ENCODE data around the gene KLK6. TPM values are rescaled to one million over a fixed set of nuclear protein-coding genes. Genes with fewer than 3 reads are reported as not detected.

Gene KLK6
- total and polyA plus RNA-seq, 5 donors from 2014 or later, result not detected

DNA sequence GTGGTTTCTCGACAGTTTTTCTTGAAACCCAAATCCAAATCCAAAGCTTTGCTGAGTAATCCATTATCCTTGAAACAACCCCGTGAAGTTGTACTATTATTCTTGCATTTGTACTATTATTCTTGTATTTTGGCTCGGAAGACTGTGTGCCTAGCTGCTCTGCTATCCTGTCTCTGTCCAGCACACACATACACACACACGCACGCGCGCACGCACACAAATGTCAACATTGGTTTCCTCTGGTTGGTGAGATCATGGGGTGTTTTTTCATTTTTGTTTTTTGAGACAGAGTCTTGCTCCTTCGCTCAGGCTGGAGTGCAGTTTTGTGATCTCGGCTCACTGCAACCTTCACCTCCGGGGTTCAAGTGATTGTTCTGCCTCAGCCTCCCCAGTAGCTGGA is 43.2 kb downstream of the KLK6 start:
- H3K4me1 ChIP-seq (ENCODE audit: control insufficient read depth, insufficient read depth, low read length, poor library complexity, severe bottlenecking), result peaks cover 6% of the 10 kb centered on the region
- H3K27ac ChIP-seq (ENCODE audit: insufficient read depth, low read length, poor library complexity, severe bottlenecking), result no peak overlapping the region
- no peaks in the 10 kb centered on the region for H3K36me3 ChIP-seq (ENCODE audit: control insufficient read depth, insufficient read depth, low read length)
- Mint-ChIP-seq H3K27me3 (peaks cover 26% of the 10 kb centered on the region), H3K9me3 (peaks cover 0 to 3% (median 0%) of the 10 kb centered on the region in 7 donors), H3K4me3 (no peak overlapping the region), H3K27ac (no peak overlapping the region), H3K36me3 (no peaks in the 10 kb centered on the region), H3K4me1 (peaks cover 0 to 11% (median 7%) of the 10 kb centered on the region in 4 donors)
- H3K4me3 ChIP-seq (ENCODE audit: low read depth, low read length), result no peak overlapping the region
- no peaks in the 10 kb centered on the region for H3K27me3 ChIP-seq (ENCODE audit: control insufficient read depth, insufficient read depth, low read length)
- ATAC-seq (ENCODE audit: low read depth in 2 of 2) (no peak), DNase-seq (no peak)
- H3K9me3 ChIP-seq (ENCODE audit: control insufficient read depth in 2 of 2, low read length in 2 of 2), result no peaks in the 10 kb centered on the region

DNA sequence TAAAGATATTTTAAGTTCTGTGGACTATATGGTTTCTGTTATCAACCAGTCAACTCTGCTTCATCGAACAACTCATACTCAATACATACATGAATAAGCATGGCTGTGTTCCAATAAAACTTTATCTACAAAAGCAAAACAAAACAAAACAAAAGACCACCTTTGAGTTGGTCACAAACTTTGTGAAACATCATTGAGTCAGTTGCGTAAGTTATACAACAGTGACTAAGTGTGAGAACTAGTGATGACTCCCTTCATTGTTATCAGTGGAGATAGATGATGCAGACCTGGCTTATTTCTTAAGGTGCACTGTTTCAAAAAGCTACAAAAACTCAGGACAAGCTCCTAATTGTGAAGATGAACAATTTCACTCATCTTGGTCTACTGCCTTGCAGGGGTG is 43.7 kb downstream of the KLK6 start:
- Histone ChIP-seq H3K27me3 (ENCODE audit: control insufficient read depth, insufficient read depth, low read length) (no peaks in the 10 kb centered on the region), H3K27ac (ENCODE audit: insufficient read depth, low read length, poor library complexity, severe bottlenecking) (no peak overlapping the region), H3K4me3 (ENCODE audit: low read depth, low read length) (no peak overlapping the region), H3K4me1 (ENCODE audit: control insufficient read depth, insufficient read depth, low read length, poor library complexity, severe bottlenecking) (peaks cover 6% of the 10 kb centered on the region), H3K9me3 (ENCODE audit: control insufficient read depth in 2 of 2, low read length in 2 of 2) (no peaks in the 10 kb centered on the region), H3K36me3 (ENCODE audit: control insufficient read depth, insufficient read depth, low read length) (no peaks in the 10 kb centered on the region)
- DNase-seq, result no peak
- no peaks in the 10 kb centered on the region for H3K36me3 Mint-ChIP-seq
- peaks cover 0 to 11% (median 7%) of the 10 kb centered on the region in 4 donors for H3K4me1 Mint-ChIP-seq
- no peak overlapping the region for H3K27ac Mint-ChIP-seq
- peaks cover 25% of the 10 kb centered on the region for H3K27me3 Mint-ChIP-seq
- no peak overlapping the region for H3K4me3 Mint-ChIP-seq
- ATAC-seq (ENCODE audit: low read depth in 2 of 2), result no peak
- H3K9me3 Mint-ChIP-seq, result peaks cover 0 to 3% (median 0%) of the 10 kb centered on the region in 7 donors

DNA sequence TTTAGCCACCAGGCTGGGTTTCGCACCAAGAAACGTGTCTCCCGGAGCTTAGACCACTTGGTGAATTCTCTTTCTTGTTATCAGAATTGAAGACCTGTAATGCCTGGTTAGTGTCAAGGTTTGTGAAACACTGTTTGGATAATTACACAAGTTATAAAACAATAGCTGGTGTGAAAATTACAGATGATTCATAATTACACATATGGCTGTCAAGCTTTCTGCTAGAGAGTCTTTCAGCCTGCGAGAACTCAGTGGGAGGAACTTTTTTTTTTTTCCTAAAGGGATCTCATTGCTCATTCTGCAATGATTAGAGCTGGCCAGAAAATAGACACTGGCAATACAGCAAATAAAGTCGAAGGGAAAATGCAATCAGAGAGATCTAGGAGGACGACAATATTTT is 44.8 kb downstream of the KLK6 start:
- H3K36me3 ChIP-seq (ENCODE audit: control insufficient read depth, insufficient read depth, low read length), result no peaks in the 10 kb centered on the region
- no peak overlapping the region for H3K27ac ChIP-seq (ENCODE audit: insufficient read depth, low read length, poor library complexity, severe bottlenecking)
- peaks cover 6% of the 10 kb centered on the region for H3K4me1 ChIP-seq (ENCODE audit: control insufficient read depth, insufficient read depth, low read length, poor library complexity, severe bottlenecking)
- Mint-ChIP-seq H3K27ac (no peak overlapping the region), H3K27me3 (peaks cover 19% of the 10 kb centered on the region), H3K4me3 (no peak overlapping the region), H3K9me3 (peaks cover 0 to 3% (median 0%) of the 10 kb centered on the region in 7 donors), H3K4me1 (peaks cover 0 to 9% (median 6%) of the 10 kb centered on the region in 4 donors), H3K36me3 (no peaks in the 10 kb centered on the region)
- no peaks in the 10 kb centered on the region for H3K27me3 ChIP-seq (ENCODE audit: control insufficient read depth, insufficient read depth, low read length)
- DNase-seq (no peak), ATAC-seq (ENCODE audit: low read depth in 2 of 2) (no peak)
- no peaks in the 10 kb centered on the region for H3K9me3 ChIP-seq (ENCODE audit: control insufficient read depth in 2 of 2, low read length in 2 of 2)
- no peak overlapping the region for H3K4me3 ChIP-seq (ENCODE audit: low read depth, low read length)

DNA sequence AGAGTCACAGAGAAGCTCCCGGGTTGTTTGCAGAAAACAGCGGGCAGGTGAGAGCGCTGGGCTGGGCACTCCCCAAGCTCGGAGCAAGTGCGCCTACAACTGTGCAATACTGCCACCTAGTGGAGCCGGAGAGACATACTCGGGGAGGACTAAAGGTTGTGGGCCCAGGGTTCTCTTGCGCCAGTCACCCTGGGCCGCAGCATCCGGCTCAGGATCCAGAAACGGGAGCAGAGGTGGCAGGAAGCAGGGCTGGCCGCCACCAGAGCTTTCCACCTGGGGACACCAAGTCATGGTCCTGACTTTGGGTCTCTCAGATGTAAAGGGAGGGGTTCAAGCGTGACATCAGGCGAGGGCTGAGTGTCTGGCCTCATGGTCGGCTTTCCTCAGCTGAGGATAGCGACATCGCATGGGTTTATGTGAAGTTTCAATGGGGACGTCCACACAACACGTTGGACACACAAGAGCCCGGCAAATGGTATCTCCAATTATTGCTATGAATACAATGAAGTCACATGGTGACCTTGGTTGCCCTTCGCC is 47.0 kb downstream of the KLK6 start:
- H3K36me3 Mint-ChIP-seq, result no peaks in the 10 kb centered on the region
- no peaks in the 10 kb centered on the region for H3K9me3 ChIP-seq (ENCODE audit: control insufficient read depth in 2 of 2, low read length in 2 of 2)
- H3K4me1 ChIP-seq (ENCODE audit: control insufficient read depth, insufficient read depth, low read length, poor library complexity, severe bottlenecking), result peaks cover 6% of the 10 kb centered on the region
- H3K27ac Mint-ChIP-seq, result no peak overlapping the region
- H3K4me1 Mint-ChIP-seq, result peaks cover 0 to 9% (median 6%) of the 10 kb centered on the region in 4 donors
- DNase-seq, result peak; percentile 53 to 82 (median 67)
- ATAC-seq (ENCODE audit: low read depth in 2 of 2), result peak; percentile 69 to 84
- peaks cover 24% of the 10 kb centered on the region for H3K27me3 Mint-ChIP-seq
- no peaks in the 10 kb centered on the region for H3K36me3 ChIP-seq (ENCODE audit: control insufficient read depth, insufficient read depth, low read length)
- no peak overlapping the region for H3K4me3 ChIP-seq (ENCODE audit: low read depth, low read length)
- no peak overlapping the region for H3K4me3 Mint-ChIP-seq
- H3K27ac ChIP-seq (ENCODE audit: insufficient read depth, low read length, poor library complexity, severe bottlenecking), result no peak overlapping the region
- peaks cover 0 to 4% (median 0%) of the 10 kb centered on the region in 7 donors for H3K9me3 Mint-ChIP-seq
- no peaks in the 10 kb centered on the region for H3K27me3 ChIP-seq (ENCODE audit: control insufficient read depth, insufficient read depth, low read length)

DNA sequence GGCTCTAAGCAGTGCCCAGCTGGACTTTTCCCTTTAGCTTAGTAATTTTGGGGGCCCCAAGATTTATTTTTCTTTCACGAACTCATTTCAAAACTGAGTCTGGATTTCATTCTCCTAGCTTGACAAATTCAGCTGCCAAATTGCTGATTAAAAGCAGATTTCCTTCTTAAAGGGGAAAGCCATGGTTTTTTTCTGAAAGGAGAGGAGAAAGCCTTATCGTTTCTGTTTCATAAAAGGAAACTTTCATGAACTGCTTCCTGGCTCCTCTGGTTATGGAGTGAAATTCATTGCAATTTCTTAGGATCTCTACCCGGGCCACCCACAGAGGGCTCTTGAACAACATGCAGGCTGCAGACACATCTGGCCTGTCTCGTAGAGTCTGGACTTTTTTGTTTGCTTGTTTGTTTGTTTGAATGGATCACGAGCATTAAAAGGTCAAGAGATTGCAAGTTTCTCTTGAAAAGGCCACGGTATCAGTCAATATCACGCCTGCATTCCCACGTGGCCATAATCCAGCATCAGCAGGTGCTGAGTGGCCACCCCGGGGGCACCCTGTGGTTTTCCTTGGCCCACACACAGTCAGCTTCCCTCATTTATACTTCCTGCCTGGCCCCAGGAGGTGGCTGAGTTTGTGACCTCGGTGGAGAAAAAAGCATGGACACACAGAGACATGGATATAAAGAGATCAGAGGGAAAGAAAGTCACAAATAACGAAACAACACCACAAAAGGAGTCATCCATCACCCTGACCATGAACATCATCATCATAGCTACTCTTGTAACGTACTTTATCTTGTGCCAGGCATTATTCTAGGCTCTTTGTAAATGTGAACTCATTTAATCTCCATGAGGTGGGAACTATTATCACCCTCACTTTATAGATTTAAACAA is 47.7 kb downstream of the KLK6 start:
- Mint-ChIP-seq H3K4me1 (peaks cover 0 to 9% (median 6%) of the 10 kb centered on the region in 4 donors), H3K27me3 (peaks cover 22% of the 10 kb centered on the region), H3K9me3 (peaks cover 0 to 4% (median 0%) of the 10 kb centered on the region in 7 donors), H3K36me3 (no peaks in the 10 kb centered on the region), H3K4me3 (no peak overlapping the region), H3K27ac (no peak overlapping the region)
- no peak overlapping the region for H3K4me3 ChIP-seq (ENCODE audit: low read depth, low read length)
- ATAC-seq (ENCODE audit: low read depth in 2 of 2), result no peak
- H3K4me1 ChIP-seq (ENCODE audit: control insufficient read depth, insufficient read depth, low read length, poor library complexity, severe bottlenecking), result peaks cover 6% of the 10 kb centered on the region
- no peak for DNase-seq
- H3K27me3 ChIP-seq (ENCODE audit: control insufficient read depth, insufficient read depth, low read length), result no peaks in the 10 kb centered on the region
- H3K9me3 ChIP-seq (ENCODE audit: control insufficient read depth in 2 of 2, low read length in 2 of 2), result no peaks in the 10 kb centered on the region
- no peak overlapping the region for H3K27ac ChIP-seq (ENCODE audit: insufficient read depth, low read length, poor library complexity, severe bottlenecking)
- no peaks in the 10 kb centered on the region for H3K36me3 ChIP-seq (ENCODE audit: control insufficient read depth, insufficient read depth, low read length)

DNA sequence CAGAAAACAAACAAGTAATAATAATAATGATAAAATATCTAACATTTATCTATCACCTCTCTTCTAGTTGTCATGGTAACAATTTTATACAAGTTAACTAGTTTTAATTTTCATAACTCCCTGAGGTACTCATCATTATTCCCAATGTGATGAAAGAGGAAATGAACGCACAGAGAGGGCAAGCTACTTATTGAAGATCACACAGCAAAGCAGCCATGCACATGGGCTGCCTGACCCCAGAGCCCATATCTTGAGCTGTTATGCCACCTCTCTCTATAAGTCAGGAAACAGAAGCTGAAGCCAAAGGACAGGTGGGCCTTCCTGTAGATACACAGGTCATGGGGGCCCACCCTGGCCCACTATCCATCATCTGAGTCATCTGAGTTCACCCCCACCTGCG is 53.3 kb downstream of the KLK6 start:
- no peaks in the 10 kb centered on the region for H3K36me3 Mint-ChIP-seq
- H3K27ac Mint-ChIP-seq, result no peak overlapping the region
- Histone ChIP-seq H3K36me3 (ENCODE audit: control insufficient read depth, insufficient read depth, low read length) (no peaks in the 10 kb centered on the region), H3K9me3 (ENCODE audit: control insufficient read depth in 2 of 2, low read length in 2 of 2) (no peaks in the 10 kb centered on the region), H3K4me3 (ENCODE audit: low read depth, low read length) (no peak overlapping the region), H3K27me3 (ENCODE audit: control insufficient read depth, insufficient read depth, low read length) (peaks cover 5% of the 10 kb centered on the region), H3K27ac (ENCODE audit: insufficient read depth, low read length, poor library complexity, severe bottlenecking) (no peak overlapping the region), H3K4me1 (ENCODE audit: control insufficient read depth, insufficient read depth, low read length, poor library complexity, severe bottlenecking) (no peaks in the 10 kb centered on the region)
- DNase-seq, result no peak
- peaks cover 10% of the 10 kb centered on the region for H3K27me3 Mint-ChIP-seq
- ATAC-seq (ENCODE audit: low read depth in 2 of 2), result no peak
- no peaks in the 10 kb centered on the region for H3K4me1 Mint-ChIP-seq
- H3K9me3 Mint-ChIP-seq, result peaks cover 0 to 1% (median 0%) of the 10 kb centered on the region in 7 donors
- H3K4me3 Mint-ChIP-seq, result no peak overlapping the region

DNA sequence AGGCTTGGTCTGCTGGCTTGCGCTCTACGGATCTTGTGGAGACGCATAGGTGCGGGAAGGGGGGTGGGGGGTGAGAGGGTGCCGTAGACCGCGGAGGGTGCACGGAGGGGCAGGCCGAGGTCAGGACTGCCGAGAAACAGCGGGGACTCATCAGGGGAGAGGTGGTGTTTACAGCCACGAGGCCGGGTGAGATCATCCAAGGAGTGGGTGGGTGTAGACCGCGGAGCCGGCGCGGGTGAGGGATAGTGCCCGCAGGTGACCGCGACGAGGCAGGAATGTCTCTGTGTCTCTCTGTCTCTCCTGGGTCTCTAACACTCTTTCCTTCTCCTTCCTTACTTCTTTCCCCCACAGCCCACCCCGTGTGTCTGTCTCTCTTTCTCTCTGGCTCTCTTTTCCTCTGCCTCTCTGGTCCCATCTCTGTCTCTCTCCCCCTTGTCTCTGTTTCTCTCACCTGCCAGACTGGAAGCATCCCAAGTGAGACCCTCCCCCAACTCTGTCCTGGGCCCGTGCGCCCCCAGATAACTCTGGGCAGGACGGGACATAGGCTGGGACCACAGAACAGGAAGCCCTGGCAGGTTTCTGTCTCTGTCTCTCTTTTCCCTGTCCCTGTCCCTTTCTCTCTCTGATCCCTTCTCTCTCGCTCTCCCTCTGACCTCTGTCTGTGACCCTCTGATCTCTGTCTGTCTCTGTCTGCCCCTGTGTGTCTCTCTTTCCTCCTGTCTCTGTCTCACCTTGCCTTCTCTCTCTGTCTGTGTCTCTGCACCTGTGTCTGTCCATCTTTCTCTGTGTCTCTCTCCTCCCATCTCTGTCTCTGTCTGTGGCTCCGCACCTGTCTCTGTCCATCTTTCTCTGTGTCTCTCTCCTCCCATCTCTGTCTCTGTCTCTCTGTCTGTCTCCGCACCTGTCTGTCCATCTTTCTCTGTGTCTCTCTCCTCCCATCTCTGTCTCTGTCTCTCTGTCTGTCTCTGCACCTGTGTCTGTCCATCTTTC is 56.4 kb downstream of the KLK6 start:
- H3K27ac ChIP-seq (ENCODE audit: insufficient read depth, low read length, poor library complexity, severe bottlenecking), result no peak overlapping the region
- no peaks in the 10 kb centered on the region for H3K36me3 ChIP-seq (ENCODE audit: control insufficient read depth, insufficient read depth, low read length)
- Mint-ChIP-seq H3K4me1 (peaks cover 0 to 18% (median under 1%) of the 10 kb centered on the region in 4 donors), H3K27ac (peak overlapping the region in 1 of 3 donors; percentile 52), H3K36me3 (no peaks in the 10 kb centered on the region), H3K27me3 (peaks cover 17% of the 10 kb centered on the region), H3K9me3 (peaks cover 0 to 3% (median 0%) of the 10 kb centered on the region in 7 donors), H3K4me3 (no peak overlapping the region)
- H3K4me1 ChIP-seq (ENCODE audit: control insufficient read depth, insufficient read depth, low read length, poor library complexity, severe bottlenecking), result peaks cover 4% of the 10 kb centered on the region
- no peaks in the 10 kb centered on the region for H3K9me3 ChIP-seq (ENCODE audit: control insufficient read depth in 2 of 2, low read length in 2 of 2)
- no peak for ATAC-seq (ENCODE audit: low read depth in 2 of 2)
- no peak overlapping the region for H3K4me3 ChIP-seq (ENCODE audit: low read depth, low read length)
- DNase-seq, result no peak
- peaks cover 14% of the 10 kb centered on the region for H3K27me3 ChIP-seq (ENCODE audit: control insufficient read depth, insufficient read depth, low read length)
